NCI-H1436 (cell line): Measurements from ENCODE around the gene EBLN1.
A peak's percentile ranks its signal among the peaks of the same experiment; 100 is the strongest.

Source experiments
- DNase-seq: peaks from one replicate; lab custom pipeline; 2025; lab: John Stamatoyannopoulos, UW

The EBLN1 gene

DNA sequence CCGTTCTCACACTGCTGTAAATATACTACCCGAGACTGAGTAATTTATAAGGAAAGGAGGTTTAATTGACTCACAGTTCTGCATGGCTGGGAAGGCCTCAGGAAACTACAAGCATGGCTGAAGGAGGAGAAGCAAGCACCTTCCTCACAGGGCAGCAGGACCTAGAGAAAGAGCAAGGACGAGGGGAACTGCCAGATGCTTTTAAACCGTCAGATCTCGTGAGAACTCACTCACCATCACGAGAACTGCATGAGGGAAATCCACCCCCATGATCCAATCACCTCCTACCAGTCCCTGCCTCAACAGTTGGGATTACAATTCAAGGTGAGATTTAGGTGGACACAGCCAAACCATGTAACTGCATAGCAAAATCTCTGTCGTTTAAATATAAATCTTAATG, at the start of gene EBLN1:
Gene EBLN1 (minus strand): TSS at position 174 of the 400 bp plus-strand sequence. CDS start 8,032 bp downstream, outside the sequence.
- no peak for DNase-seq

DNA sequence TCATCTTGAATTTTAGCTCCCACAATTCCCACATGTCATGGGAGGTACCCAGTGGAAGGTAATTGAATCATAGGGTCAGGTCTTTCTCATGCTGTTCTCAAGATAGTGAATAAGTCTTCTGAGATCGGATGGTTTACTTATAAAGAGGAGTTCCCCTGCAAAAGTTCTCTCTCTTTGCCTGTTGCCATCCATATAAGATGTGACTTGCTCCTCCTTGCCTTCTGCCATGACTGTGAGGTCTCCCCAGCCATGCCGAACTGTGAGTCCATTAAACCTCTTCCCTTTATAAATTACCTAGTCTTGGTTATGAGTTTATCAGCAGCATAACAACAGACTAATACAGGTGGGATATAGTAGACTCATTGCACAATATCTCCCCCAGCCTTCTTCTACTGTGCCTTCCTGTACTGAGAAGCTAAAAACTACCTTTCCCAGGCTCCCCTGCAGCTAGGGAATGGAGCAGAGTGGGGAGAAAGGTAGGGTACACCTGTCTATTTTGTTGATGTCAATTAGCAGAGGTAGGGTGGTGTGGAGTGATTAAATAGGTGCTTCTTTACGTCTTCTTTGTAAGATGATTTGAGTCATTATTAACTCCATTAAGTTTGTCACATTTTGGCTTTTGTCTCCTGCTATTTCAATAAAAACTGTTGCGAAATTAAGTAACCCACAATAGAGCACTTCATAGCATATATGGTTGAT, 48.2 kb upstream of the EBLN1 start:
- DNase-seq = no peak

GRCh38 chr10:22263106-22263505, 45.3 kb upstream of the EBLN1 start:
- DNase-seq = no peak

DNA sequence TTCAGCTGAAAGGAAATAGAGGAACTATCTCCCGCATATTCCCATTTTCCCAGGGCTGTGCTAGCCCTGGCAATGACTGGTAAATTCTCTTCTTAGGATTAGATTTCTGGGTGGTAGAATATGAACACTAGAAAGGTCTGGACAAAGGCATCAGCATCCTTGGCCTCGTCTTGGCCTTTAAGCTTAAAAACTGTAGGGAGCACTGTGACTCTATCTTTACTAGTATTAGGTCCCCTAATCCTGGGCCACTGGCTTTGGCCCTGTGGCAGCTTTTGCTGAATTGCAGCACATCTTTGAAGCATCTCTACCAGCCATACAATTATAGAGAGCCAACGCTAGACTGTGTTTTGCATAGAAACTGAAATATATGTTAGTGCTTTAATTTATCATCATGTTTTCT, 41.5 kb upstream of the EBLN1 start:
- DNase-seq = no peak

GRCh38 chr10:22258471-22258870, 40.7 kb upstream of the EBLN1 start:
- no peak for DNase-seq

GRCh38 chr10:22253580-22253882, 35.7 kb upstream of the EBLN1 start:
- DNase-seq = no peak

DNA sequence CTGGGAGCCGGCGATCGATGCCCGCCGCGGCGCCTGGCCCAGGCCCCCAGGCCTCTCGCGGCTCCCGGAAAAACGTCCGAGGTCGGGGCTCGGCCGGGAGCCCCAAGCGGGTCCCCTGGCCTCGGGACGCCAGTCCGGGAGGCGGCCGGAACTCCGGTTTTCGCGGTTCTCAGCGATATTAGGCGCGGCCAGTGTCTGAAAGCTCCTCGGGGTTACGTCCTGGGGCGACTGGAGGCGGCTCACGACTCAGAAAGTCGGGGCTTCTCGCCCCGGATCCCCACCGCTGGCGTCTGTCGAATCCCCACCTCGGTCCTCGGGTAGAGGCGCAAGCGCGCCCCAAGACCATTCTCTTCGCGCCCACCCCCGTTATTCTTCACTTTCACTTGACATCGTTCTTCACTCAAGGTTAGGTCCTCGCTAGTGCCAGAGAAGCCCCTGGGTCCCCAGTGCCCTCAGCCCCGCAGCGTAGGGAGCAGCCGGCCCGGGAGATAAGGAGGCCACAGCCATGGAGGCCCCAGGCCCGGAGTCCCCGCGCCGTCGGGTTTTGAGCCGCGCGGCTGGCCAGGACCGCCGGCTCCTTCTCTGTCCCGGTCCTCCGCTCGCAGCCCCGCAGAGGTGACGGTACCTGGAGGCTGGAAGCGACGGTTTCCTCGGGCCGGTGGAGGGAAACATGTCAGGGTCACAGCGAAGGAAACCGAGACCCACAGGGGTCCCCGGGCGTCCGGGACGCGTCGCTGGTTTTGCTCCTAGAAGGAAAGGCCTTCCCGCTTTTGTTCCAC, 35.2 kb upstream of the EBLN1 start:
- no peak for DNase-seq

DNA sequence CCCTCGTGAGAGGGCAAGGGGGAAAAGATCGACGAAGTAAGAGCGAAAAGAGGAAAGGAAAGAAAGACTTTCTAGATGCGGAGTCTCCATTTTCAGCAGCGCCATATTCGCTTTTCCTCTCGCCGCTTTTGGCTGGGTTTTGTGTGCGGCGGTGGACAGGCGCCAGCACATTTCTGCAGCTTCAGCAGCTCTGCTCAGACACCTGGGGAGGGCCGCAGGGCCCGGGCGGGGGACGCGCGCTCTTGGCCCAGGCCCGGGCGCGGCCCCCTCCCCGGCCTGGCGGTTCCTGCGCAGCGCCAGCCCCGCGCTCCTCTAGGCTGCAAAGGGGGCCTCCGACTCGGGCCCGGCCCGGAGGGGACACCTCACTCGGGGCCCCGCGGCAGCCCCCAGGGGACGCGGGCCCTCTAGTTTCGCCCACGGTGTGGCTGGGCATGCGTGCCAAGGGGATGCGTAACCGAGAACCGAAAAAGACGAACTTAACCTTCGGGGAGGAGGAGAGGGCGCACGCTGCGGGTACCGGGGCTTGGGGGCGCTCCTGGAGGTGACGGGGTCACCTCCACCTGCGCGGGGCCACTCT, 34.5 kb upstream of the EBLN1 start:
- DNase-seq = no peak

- peak; percentile 14 for DNase-seq
Observed at GRCh38 chr10:22251751-22252223, 34.0 kb upstream of the EBLN1 start.

DNA sequence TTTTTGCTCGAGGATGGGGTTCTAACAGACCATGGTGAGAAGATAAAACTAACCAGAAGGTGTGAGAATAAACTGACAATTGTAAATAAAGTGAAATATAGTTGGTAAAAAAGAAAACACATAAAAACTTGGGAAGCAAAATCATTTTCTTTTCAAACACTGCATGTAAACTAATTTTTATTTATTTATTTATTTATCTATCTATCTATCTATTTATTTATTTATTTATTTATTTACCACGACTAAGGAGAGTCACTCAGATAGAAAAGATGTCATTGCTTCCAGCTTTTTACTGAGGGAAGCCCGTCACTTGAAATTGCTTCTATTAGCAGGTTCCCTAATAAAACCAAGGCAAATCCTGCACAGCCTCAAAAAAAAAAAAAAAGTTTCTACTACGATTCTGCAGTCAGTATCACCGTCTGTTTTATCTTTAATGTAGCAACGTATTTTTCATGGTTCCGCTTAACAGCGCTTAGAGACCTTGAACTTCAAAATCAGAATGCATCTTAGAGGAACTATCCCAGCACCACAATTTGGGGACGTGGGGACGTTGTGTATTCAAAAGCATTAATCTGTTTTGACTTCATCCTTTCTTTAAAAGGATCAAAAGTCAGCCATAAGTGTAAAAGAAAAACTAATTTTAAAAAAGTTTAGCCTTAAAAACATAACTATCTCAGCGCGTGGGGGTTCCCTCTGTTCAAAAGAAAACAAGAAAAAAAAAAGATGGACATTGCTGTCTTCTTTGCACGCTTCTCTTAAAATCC, 33.3 kb upstream of the EBLN1 start:
- DNase-seq = no peak

- DNase-seq = no peak
Observed at GRCh38 chr10:22247636-22248035, 29.8 kb upstream of the EBLN1 start.

- DNase-seq = no peak
Observed at GRCh38 chr10:22246680-22247391, 29.0 kb upstream of the EBLN1 start.

GRCh38 chr10:22245567-22245966, 27.8 kb upstream of the EBLN1 start:
- no peak for DNase-seq

DNA sequence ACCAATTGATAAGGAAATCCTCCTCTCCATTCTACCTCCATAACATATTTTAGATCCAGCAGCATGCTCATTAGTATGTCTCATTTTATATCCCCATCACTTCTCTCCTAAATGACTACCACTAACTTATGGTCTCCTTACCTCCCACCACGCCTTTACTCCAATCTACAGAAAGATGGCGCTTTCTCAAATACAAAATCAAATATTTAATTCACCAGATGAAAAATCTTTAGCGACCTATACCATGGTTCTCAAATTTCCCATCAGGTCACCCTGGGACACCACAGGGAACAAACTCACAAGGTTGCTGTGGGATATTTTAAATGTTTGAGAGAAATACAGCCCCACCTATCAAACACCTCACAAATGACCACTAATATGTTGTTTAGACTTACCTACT, 27.0 kb upstream of the EBLN1 start:
- DNase-seq = no peak

DNA sequence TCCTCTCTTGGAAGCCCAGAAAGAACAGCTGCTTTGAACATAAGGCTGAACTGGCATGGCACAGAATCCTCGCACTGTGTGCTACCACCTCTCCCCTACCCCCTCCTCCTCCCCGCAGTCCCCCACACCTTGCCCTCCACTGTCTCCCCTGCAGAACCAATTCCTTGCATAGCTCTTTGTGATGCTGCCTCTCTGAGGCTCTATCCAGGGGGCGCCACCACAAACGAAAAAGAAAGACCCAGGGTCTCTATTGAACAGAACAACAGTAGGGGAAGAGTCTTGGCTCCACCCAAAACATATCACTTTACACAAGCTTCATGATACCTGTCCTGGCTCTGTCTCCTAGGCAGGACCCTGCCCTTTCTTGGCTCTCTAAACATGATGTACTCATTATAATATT, 26.2 kb upstream of the EBLN1 start:
- DNase-seq = no peak

DNA sequence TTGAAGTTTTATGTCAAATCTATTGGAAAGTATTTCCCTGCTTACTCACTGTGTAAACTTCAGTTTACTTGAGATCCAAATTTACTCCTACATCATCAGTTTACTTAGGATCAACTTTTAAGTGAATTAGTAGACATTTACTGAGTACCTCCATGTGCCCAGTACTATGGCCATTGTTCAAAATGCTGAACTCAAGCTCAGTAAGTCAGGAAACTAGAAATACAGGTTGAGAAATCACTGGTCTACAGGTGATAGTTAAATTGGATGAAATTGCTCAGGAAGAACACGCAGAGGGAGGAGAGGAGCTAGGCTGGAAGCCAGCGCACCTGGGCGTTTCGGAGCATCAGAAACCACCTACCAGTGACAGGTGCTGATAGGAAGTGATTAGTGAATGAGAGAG, 25.5 kb upstream of the EBLN1 start:
- no peak for DNase-seq

DNA sequence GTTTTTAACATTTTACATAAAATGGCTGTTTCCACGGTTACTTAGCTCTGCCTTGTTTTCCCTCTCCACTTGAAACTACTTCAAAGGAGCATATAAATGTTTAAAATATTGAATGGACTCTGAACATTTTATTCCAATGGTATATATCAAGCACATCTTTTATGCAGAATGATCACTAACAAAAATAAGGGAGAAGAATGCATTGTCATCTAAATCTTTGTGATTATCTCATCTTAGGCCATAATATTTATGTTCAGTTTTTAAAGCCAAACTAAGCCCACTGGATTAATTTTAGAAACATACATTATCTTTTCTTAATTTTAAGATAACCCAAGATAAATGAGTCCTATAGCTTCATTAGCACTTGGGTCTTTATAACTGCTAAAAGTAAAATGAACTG, 13.4 kb upstream of the EBLN1 start:
- DNase-seq = no peak

DNA sequence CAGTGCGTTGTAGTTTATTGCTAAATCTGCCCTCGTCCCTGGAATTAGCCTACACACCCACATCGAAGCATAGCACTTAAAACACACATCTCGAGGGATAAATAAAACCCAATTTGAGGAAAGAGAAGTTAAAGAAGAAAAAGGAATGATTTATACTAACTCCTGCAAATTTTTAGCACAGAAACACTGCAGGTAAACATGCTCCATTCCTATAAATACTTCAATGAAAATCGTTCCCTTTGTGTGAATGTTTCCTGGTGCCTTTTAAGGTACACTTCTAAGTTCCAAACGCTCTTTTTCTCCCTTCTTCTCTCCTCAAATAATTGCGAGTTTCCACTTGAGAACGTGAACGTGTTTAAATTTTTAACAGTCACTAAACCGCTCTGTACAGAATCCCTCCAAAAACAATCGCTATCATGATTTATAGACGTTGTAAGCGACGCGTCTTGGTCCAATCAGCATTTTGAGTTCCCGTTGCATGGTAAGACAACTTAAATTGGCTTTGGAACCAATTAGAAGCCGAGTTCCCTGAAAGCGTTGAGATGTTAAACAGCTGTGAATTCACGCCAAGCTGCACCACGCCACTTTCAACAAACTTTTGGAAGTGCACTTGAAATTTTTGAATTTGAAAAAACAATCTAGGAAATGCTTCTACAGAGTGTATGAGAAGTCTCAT, 12.5 kb upstream of the EBLN1 start:
- peak; percentile 75 for DNase-seq

DNA sequence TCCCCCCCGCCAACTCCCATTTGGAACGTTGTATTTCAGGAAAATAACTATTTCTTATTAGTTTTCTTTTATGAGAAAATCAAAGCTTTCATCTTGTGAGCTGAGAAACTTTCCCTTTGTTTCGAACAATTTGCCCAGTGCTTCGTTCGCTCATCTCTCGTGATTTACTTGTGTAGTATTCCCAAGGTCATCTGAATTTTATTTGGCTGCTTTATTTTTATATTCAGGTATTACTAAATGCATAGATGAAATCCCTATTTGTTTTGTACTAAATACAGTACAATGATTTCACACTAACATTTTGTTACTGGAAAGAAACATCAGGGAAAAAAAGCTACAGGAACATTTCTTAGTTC, 12.0 kb upstream of the EBLN1 start:
- DNase-seq = no peak

DNA sequence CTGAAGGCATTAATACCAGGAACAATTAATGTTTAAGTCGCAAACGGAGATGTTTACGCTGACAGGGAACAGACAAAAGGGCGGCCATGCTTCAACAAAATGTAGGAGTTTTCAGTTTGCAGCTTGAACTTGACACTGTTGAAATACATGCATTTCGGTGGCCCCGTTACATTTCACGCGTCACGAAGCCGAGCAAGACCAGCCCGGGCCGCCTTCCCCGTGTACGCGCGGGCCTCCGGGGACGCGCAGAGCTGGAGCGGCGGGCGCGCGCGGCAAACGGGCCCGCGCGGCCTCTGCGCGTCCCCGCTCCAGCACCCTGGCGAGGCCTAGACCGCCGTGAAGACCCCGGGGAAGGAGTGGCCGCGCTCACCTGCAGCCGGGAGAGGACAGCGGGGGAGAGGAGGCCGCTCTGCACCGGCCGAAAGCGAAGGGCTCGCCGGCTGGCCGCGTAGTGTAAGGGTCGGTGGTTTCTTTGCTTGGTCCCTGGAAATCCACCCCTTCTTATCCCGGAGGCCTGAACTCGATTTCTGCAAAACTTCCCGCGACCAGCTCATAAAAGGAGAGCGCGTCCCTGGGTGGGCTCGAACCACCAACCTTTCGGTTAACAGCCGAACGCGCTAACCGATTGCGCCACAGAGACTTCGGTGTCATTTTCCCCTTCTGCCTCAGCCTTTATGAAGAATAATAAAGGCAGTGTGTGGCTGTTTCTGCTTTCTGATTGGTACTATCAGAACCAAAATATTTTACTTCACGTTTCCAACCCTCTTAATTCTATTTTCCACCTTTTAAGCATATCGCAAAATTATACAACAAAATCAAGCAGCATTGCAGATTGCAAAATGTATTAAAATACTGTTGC, 11.4 kb upstream of the EBLN1 start:
- peak; percentile 83 for DNase-seq
